K562 (cell line): ENCODE measurements around the gene DPP3. TPM values are rescaled to one million over a fixed set of nuclear protein-coding genes. Genes with fewer than 3 reads are reported as not detected.

Experiments
- BDP1 ChIP-seq: IDR thresholded peaks from 3 replicates; pipeline ENCODE4 v1.6.1; 2011; ENCODE audit not compliant: insufficient read length, insufficient read depth
- DEAF1 ChIP-seq: fragments of 450-650 bp; formaldehyde crosslinking; IDR thresholded peaks from 2 replicates; pipeline ENCODE4 v1.4.0; 2020; ENCODE audit warnings: mild to moderate bottlenecking, moderate library complexity
- HLTF ChIP-seq: fragments of 450-650 bp; IDR thresholded peaks from 2 replicates; pipeline ENCODE4 v1.6.1; 2016
- NRF1 ChIP-seq, 2 experiments: fragments of 450-650 bp; IDR thresholded peaks in 1 of 2; conservative IDR thresholded peaks in 1 of 2; 2 replicates each; pipeline ENCODE4 v1.6.1; 2014; ENCODE audit warnings: mild to moderate bottlenecking in 2 of 2
- POLR2G ChIP-seq: fragments of 200-400 bp; formaldehyde crosslinking; IDR thresholded peaks from 2 replicates; pipeline ENCODE4 v1.6.1; 2017; ENCODE audit warnings: low read depth, mild to moderate bottlenecking, antibody characterized with exemption, low read length, moderate library complexity
- YY1 ChIP-seq, 3 experiments: IDR thresholded peaks; 2 replicates each; pipeline ENCODE4 v1.6.1; 2011; ENCODE audit warnings: low read length in 2 of 3, mild to moderate bottlenecking in 2 of 3, moderate library complexity in 2 of 3, borderline replicate concordance in 1 of 3, control low read depth in 1 of 3, low read depth in 1 of 3; ENCODE audit not compliant: insufficient read depth in 3 of 3, insufficient replicate concordance in 2 of 3, control insufficient read depth in 1 of 3, insufficient read length in 1 of 3; ENCODE audit errors: extremely low read depth in 1 of 3
- ZNF740 ChIP-seq, 3 experiments: fragments of 200-800 bp in 1 of 3; sonication (Bioruptor generic) in 1 of 3; sonication (generic) in 1 of 3; formaldehyde crosslinking in 1 of 3; IDR thresholded peaks; 2 replicates each; pipeline versions ENCODE4 v1.6.1 to v1.8.0; 2016 to 2022; ENCODE audit warnings: mild to moderate bottlenecking in 2 of 3, missing compliant biosample characterization in 2 of 3, missing genetic modification characterization in 2 of 3, missing genetic modification reagents in 1 of 3
- polyA plus RNA-seq, 8 experiments: library from polyadenylated mRNA; depleted of rRNA in 4 of 8; stranded (reverse) in 5 of 8; unstranded in 3 of 8; fragments of >200 nt; fragmentation: Nextera tagmentation in 2 of 8; fragmentation: Illumina TruSeq in 1 of 8; extraction: Ambion mirVana in 2 of 8; extraction: Trizol in 1 of 8; gene quantifications; 2 replicates each; pipeline versions ENCODE4 v1.2.1 to v1.2.3, GENCODE V29; 2011 to 2014; ENCODE audit warnings: inconsistent platforms in 1 of 8, missing spikeins in 1 of 8
- total RNA-seq, 7 experiments: library from RNA; depleted of rRNA in 6 of 7; stranded (reverse); fragments of >200 nt in 6 of 7; fragmentation: Illumina TruSeq in 2 of 7; extraction: Trizol in 2 of 7; gene quantifications; 2 replicates each; pipeline versions ENCODE4 v1.2.1 to v1.2.3, GENCODE V29; 2011 to 2021; ENCODE audit warnings: low replicate concordance in 1 of 7
- TF ChIP-seq, protein P1 (sequence below), 2 experiments: fragments of 450-650 bp in 1 of 2; sonication (generic) in 1 of 2; formaldehyde crosslinking; conservative IDR thresholded peaks; 2 replicates each; pipeline versions ENCODE4 v1.4.0 to v1.8.1; 2020 to 2022; ENCODE audit warnings: mild to moderate bottlenecking in 1 of 2, missing genetic modification reagents in 1 of 2
- TF ChIP-seq, protein P2 (sequence below): fragments of 450-650 bp; IDR thresholded peaks from 2 replicates; pipeline ENCODE4 v1.6.1; 2016; ENCODE audit warnings: antibody characterized with exemption

Gene DPP3
- total and polyA plus RNA-seq, 9 of the 15 experiments (the other 6 are each of a cell fraction or from before 2014, with no cell fraction given) = 3.7 to 69.2 (median 43.3) TPM

GRCh38 chr11:66466225-66467033 is 13.8 kb upstream of the DPP3 start, which contains the start of gene PELI3 (continued):
- TF ChIP-seq, protein P1, sequence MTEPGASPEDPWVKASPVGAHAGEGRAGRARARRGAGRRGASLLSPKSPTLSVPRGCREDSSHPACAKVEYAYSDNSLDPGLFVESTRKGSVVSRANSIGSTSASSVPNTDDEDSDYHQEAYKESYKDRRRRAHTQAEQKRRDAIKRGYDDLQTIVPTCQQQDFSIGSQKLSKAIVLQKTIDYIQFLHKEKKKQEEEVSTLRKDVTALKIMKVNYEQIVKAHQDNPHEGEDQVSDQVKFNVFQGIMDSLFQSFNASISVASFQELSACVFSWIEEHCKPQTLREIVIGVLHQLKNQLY (CRISPR knock-in tag; conservative IDR thresholded peaks at IDR 0.05) = no peak
- TF ChIP-seq YY1 (IDR thresholded peaks at IDR 0.05; ENCODE audit: borderline replicate concordance in 1 of 3, control insufficient read depth in 1 of 3, extremely low read depth in 1 of 3, insufficient read depth in 3 of 3, insufficient read length in 1 of 3, insufficient replicate concordance in 2 of 3, low read depth in 1 of 3, low read length in 2 of 3) (no peak), DEAF1 (CRISPR knock-in tag) (no peak), POLR2G (peak; percentile 75), NRF1 (conservative IDR thresholded peaks at IDR 0.05 in 1 of 2, IDR thresholded peaks at IDR 0.05 in 1 of 2) (peak; percentile 63 to 67), ZNF740 (CRISPR knock-in tag; IDR thresholded peaks at IDR 0.05) (no peak), ZNF740 (tag; IDR thresholded peaks at IDR 0.05) (peak in 1 of 2 experiments; percentile 70; a peak in 1 of 4 replicates), HLTF (no peak), BDP1 (no peak)
- TF ChIP-seq, protein P2, sequence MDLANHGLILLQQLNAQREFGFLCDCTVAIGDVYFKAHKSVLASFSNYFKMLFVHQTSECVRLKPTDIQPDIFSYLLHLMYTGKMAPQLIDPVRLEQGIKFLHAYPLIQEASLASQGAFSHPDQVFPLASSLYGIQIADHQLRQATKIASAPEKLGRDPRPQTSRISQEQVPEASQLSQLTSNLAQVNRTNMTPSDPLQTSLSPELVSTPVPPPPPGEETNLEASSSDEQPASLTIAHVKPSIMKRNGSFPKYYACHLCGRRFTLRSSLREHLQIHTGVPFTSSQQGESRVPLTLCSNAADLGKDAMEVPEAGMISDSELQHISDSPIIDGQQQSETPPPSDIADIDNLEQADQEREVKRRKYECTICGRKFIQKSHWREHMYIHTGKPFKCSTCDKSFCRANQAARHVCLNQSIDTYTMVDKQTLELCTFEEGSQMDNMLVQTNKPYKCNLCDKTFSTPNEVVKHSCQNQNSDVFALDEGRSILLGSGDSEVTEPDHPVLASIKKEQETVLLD = 0 out of 2 replicates have a peak, but pooled peaks have one; percentile 27
